Neuronal stem cell (in vitro differentiated cells): ENCODE measurements around the gene ETV4.

Experiments used
- DNase-seq: peaks from one replicate; pipeline ENCODE4 v3.0.0-alpha.2; 2013; ENCODE audit warnings: low spot score
- H2AFZ ChIP-seq: one replicate; pipeline ENCODE4 v1.6.1; 2013; ENCODE audit warnings: mild to moderate bottlenecking, low read length, inconsistent platforms
- H2AK5ac ChIP-seq: 2 replicates; pipeline ENCODE4 v1.6.1; 2013; ENCODE audit warnings: low read depth, mild to moderate bottlenecking, inconsistent platforms, low read length, moderate library complexity, mixed read lengths
- H2BK120ac ChIP-seq: 2 replicates; pipeline ENCODE4 v1.6.1; 2013; ENCODE audit warnings: low read depth, mild to moderate bottlenecking, inconsistent platforms, low read length, moderate library complexity, mixed read lengths
- H2BK12ac ChIP-seq: one replicate; pipeline ENCODE4 v1.6.1; 2013; ENCODE audit warnings: low read length, inconsistent platforms
- H2BK15ac ChIP-seq: 2 replicates; pipeline ENCODE4 v1.6.1; 2013; ENCODE audit warnings: mild to moderate bottlenecking, low read length, inconsistent platforms, mixed read lengths
- H2BK5ac ChIP-seq: one replicate; pipeline ENCODE4 v1.6.1; 2013; ENCODE audit warnings: inconsistent platforms, mild to moderate bottlenecking, low read length, moderate library complexity
- H3K14ac ChIP-seq: one replicate; pipeline ENCODE4 v1.6.1; 2013; ENCODE audit warnings: low read length, inconsistent platforms
- H3K18ac ChIP-seq: 2 replicates; pipeline ENCODE4 v1.6.1; 2013; ENCODE audit warnings: low read length, inconsistent platforms
- H3K23ac ChIP-seq: 2 replicates; pipeline ENCODE4 v1.6.1; 2013; ENCODE audit warnings: low read depth, mild to moderate bottlenecking, mixed read lengths, low read length, inconsistent platforms; ENCODE audit not compliant: poor library complexity
- H3K27ac ChIP-seq: replicated peaks from 3 replicates; pipeline ENCODE4 v1.5.1; 2013; ENCODE audit warnings: low read length, inconsistent platforms
- H3K27me3 ChIP-seq, 3 experiments: 2 replicates each; pipeline ENCODE4 v1.6.1; 2013; ENCODE audit warnings: low read length in 3 of 3, mild to moderate bottlenecking in 2 of 3, inconsistent platforms in 1 of 3, low read depth in 1 of 3, mixed read lengths in 1 of 3, moderate library complexity in 1 of 3; ENCODE audit not compliant: control insufficient read depth in 3 of 3, insufficient read depth in 3 of 3
- H3K36me3 ChIP-seq, 2 donors: replicated peaks in 1 of 2; 2 replicates each; pipeline ENCODE4 v1.6.1; 2013; ENCODE audit warnings: low read length in 2 of 2; ENCODE audit not compliant: control insufficient read depth in 2 of 2, insufficient read depth in 2 of 2
- H3K4ac ChIP-seq: 2 replicates; pipeline ENCODE4 v1.6.1; 2013; ENCODE audit warnings: inconsistent platforms, mild to moderate bottlenecking, low read length, moderate library complexity
- H3K4me1 ChIP-seq, 2 donors: 1 replicate in 1 of 2; 2 replicates in 1 of 2; pipeline ENCODE4 v1.6.1; 2013; ENCODE audit warnings: low read length in 2 of 2, low read depth in 1 of 2; ENCODE audit not compliant: control insufficient read depth in 2 of 2, insufficient read depth in 1 of 2
- H3K4me2 ChIP-seq: one replicate; pipeline ENCODE4 v1.6.1; 2013; ENCODE audit warnings: mild to moderate bottlenecking, low read length, inconsistent platforms; ENCODE audit not compliant: insufficient read depth, poor library complexity, severe bottlenecking
- H3K4me3 ChIP-seq, 2 donors: 2 replicates each; pipeline ENCODE4 v1.5.1; 2013; ENCODE audit warnings: low read length in 2 of 2, mild to moderate bottlenecking in 2 of 2, inconsistent platforms in 1 of 2, moderate library complexity in 1 of 2
- H3K79me1 ChIP-seq: one replicate; pipeline ENCODE4 v1.6.1; 2013; ENCODE audit warnings: low read depth, mild to moderate bottlenecking, inconsistent platforms, low read length, moderate library complexity
- H3K9ac ChIP-seq: one replicate; pipeline ENCODE4 v1.6.1; 2013; ENCODE audit warnings: mild to moderate bottlenecking, low read depth, low read length, inconsistent platforms; ENCODE audit not compliant: poor library complexity
- H3K9me3 ChIP-seq, 2 donors: replicated peaks in 1 of 2; 2 replicates each; pipeline versions ENCODE3 to v1.6.1; 2013; ENCODE audit warnings: low read length in 2 of 2, mild to moderate bottlenecking in 2 of 2, inconsistent platforms in 1 of 2, low read depth in 1 of 2, mixed read lengths in 1 of 2, moderate library complexity in 1 of 2; ENCODE audit not compliant: control insufficient read depth in 2 of 2, insufficient read depth in 1 of 2
- H4K8ac ChIP-seq: one replicate; pipeline ENCODE4 v1.6.1; 2013; ENCODE audit warnings: low read depth, mild to moderate bottlenecking, inconsistent platforms, low read length, moderate library complexity
- H4K91ac ChIP-seq: one replicate; pipeline ENCODE4 v1.6.1; 2013; ENCODE audit warnings: low read length, low read depth, mild to moderate bottlenecking, inconsistent platforms; ENCODE audit not compliant: poor library complexity
- WGBS, 2 donors: extraction: QIAGEN DNeasy Blood & Tissue Kit; methylation state at CpG; one replicate each; pipeline ENCODE4 v1.1.7; 2013; ENCODE audit warnings: missing lambda C conversion rate in 2 of 2, mixed read lengths in 1 of 2; ENCODE audit not compliant: insufficient read length in 2 of 2, insufficient replicate concordance in 1 of 2; ENCODE audit errors: extremely low coverage in 2 of 2; 5-methylcytosine and 5-hydroxymethylcytosine counted together

The ETV4 gene

DNA sequence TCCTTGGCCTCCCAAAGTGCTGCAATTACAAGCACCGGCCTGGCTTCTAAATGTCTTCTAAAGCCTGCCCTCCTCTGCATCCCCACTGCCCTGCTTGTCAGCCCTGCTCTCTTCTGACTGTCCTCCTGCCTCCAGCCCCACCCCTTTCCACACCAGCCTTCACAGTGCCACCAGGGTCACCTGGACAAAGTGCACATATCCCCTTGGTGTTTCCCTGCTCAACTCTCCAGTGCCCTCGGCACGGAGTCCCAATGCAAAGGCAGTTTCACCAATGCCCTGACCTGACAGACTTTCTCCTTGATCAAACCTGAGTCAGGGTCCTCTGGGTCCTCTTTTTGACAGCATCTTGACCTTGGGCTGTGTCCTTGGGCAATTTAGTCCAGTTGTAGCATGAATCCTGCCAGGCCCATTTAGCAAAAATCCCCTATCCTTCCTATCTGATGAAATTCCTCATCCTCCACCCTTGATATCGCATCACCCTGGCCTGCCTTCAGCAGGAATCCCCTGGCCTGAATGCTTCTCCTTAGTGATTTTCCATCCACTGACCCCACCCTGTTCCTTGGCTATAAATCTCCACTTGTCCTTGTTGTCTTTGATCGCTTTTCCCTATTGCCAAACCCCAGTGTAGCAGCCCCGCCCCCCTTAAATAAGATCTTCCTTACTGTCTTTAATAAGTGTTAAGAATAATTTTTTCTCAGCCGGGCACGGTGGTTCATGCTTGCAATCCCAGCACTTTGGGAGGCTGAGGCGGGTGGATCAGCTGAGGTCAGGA, 42.7 kb upstream of the ETV4 start:
- Histone ChIP-seq H3K4ac (no peak overlapping the region), H3K14ac (peak overlapping the region; percentile 17), H3K79me1 (no peaks in the 10 kb centered on the region), H3K27ac (no peak overlapping the region), H2BK12ac (no peak overlapping the region), H3K4me1 (peaks cover 0 to 2% of the 10 kb centered on the region in 2 donors), H2AK5ac (peak overlapping the region; percentile 90), H3K36me3 (no peaks in the 10 kb centered on the region), H3K9me3 (peaks cover 0 to 2% of the 10 kb centered on the region in 2 donors), H2BK120ac (no peak overlapping the region), H2BK15ac (no peak overlapping the region), H4K8ac (no peak overlapping the region), H3K4me3 (no peak overlapping the region), H3K27me3 (peaks cover 0 to 3% (median 0%) of the 10 kb centered on the region in 3 experiments), H3K9ac (peak overlapping the region; percentile 44), H2AFZ (no peak overlapping the region), H3K23ac (no peak overlapping the region), H2BK5ac (no peak overlapping the region), H3K18ac (no peak overlapping the region), H4K91ac (no peak overlapping the region), H3K4me2 (no peak overlapping the region)
- DNase-seq: no peak
- no CpG with 5 or more reads among the region's 9 CpGs for WGBS, 2 donors

DNA sequence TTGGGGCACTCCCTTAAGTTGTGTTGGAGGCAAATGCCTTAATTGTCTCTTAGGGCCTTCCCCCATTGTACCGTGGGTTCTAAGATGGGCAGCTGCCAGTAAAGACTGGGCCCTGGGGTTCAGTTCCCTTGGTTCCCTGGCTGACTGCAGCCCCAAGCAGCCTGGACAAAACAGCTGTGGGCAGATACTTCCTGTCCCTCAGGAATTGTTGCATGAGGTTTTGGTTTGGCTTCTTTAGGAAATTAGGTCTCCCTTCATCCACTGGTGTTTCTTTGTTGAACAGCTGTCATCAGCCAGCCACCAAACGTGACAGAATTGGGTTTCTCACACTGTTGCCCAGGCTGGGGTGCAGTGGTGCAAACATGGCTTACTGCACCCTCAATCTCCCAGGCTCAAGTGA, 42.0 kb upstream of the ETV4 start:
- Histone ChIP-seq H3K9ac (no peak overlapping the region), H2BK120ac (no peak overlapping the region), H2BK15ac (no peak overlapping the region), H2BK5ac (no peak overlapping the region), H3K4ac (no peak overlapping the region), H3K14ac (no peak overlapping the region), H3K23ac (no peak overlapping the region), H3K9me3 (peaks cover 0 to 2% of the 10 kb centered on the region in 2 donors), H2AK5ac (peak overlapping the region; percentile 10), H2AFZ (no peak overlapping the region), H3K27ac (no peak overlapping the region), H3K27me3 (peaks cover 0 to 5% (median 0%) of the 10 kb centered on the region in 3 experiments), H4K8ac (no peak overlapping the region), H3K4me3 (no peak overlapping the region), H3K4me1 (peaks cover 0 to 2% of the 10 kb centered on the region in 2 donors), H3K4me2 (no peak overlapping the region), H2BK12ac (no peak overlapping the region), H3K36me3 (no peaks in the 10 kb centered on the region), H3K18ac (no peak overlapping the region), H3K79me1 (no peaks in the 10 kb centered on the region), H4K91ac (no peak overlapping the region)
- no peak for DNase-seq
- no CpG with 5 or more reads among the region's 2 CpGs for WGBS, 2 donors

DNA sequence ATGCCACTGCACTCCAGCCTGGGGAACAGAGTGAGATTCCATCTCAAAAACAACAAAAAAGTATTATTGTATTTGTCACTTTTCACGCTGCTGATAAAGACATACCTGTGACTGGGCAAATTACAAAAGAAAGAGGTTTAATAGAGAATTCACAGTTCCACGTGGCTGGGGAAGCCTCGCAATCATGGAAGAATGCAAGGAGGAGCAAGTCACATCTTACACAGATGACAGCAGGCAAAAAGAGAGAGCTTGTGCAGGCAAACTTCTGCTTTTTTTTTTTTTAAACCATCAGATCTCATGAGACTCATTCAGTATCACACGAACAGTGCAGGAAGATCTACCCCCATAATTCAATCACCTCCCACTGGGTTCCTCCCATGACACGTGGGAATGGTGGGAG, 41.5 kb upstream of the ETV4 start:
- Histone ChIP-seq H3K9me3 (peaks cover 0 to 2% of the 10 kb centered on the region in 2 donors), H2AK5ac (no peak overlapping the region), H3K14ac (no peak overlapping the region), H3K4ac (no peak overlapping the region), H2BK12ac (no peak overlapping the region), H2AFZ (no peak overlapping the region), H3K27me3 (peaks cover 0 to 5% (median 0%) of the 10 kb centered on the region in 3 experiments), H3K9ac (no peak overlapping the region), H3K4me3 (no peak overlapping the region), H4K91ac (no peak overlapping the region), H3K27ac (no peak overlapping the region), H3K4me1 (peaks cover 0 to 2% of the 10 kb centered on the region in 2 donors), H3K36me3 (no peaks in the 10 kb centered on the region), H2BK15ac (no peak overlapping the region), H3K4me2 (no peak overlapping the region), H2BK5ac (no peak overlapping the region), H3K18ac (no peak overlapping the region), H3K23ac (no peak overlapping the region), H3K79me1 (no peaks in the 10 kb centered on the region), H2BK120ac (no peak overlapping the region), H4K8ac (no peak overlapping the region)
- no CpG with 5 or more reads among the region's 5 CpGs for WGBS, 2 donors
- DNase-seq: no peak

DNA sequence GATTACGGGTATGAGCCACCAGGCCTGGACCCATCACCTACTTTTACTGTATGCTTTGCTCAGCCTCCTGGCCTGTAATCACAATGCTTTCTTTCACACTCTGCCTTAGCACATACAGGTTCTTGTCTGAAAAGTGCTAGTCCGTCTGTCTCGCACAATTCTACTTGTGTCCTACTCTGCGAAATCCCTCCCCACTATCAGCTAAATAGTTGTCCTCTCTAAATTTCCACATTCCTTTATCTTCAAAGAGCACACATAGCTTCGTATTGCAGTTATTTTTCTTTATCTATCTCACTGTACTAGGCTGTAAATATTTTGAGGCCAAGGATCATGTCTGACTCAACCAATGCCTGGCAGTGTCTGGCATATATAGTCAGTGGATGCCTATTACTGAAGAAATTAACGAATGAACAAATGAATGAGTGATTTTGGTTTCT, 38.5 kb upstream of the ETV4 start:
- no CpG with 5 or more reads among the region's 6 CpGs for WGBS, 2 donors
- H3K4me3 ChIP-seq: no peak overlapping the region

More for the DNA sequence above, 38.5 kb upstream of the ETV4 start:
- Histone ChIP-seq H2AFZ (no peak overlapping the region), H3K4me2 (no peak overlapping the region), H3K18ac (no peak overlapping the region), H2BK12ac (no peak overlapping the region), H2BK15ac (no peak overlapping the region), H3K4ac (no peak overlapping the region), H3K4me1 (no peaks in the 10 kb centered on the region), H3K14ac (no peak overlapping the region), H4K91ac (no peak overlapping the region), H3K36me3 (no peaks in the 10 kb centered on the region), H3K23ac (no peak overlapping the region), H4K8ac (no peak overlapping the region), H2BK5ac (no peak overlapping the region), H3K9ac (no peak overlapping the region), H3K27me3 (peaks cover 0 to 5% (median 0%) of the 10 kb centered on the region in 3 experiments), H2BK120ac (no peak overlapping the region), H3K27ac (no peak overlapping the region), H2AK5ac (no peak overlapping the region), H3K9me3 (peaks cover 0 to 2% of the 10 kb centered on the region in 2 donors), H3K79me1 (no peaks in the 10 kb centered on the region)
- no peak for DNase-seq
